Measurements from ENCODE around the gene EBLN1. TPM values are rescaled to one million over a fixed set of nuclear protein-coding genes. Genes with fewer than 3 reads are reported as not detected.
A peak's percentile ranks its signal among the peaks of the same experiment; 100 is the strongest.

The EBLN1 gene
- total and polyA plus RNA-seq, 2 experiments from 2014 or later: not detected

- H3K79me2 ChIP-seq: no peaks in the 10 kb centered on the region
- H3K27ac ChIP-seq: peak overlapping the region; percentile 59
- H3K4me2 ChIP-seq: no peak overlapping the region
- H3K27me3 ChIP-seq: peaks cover 23% of the 10 kb centered on the region
- no peaks in the 10 kb centered on the region for H4K20me1 ChIP-seq (ENCODE audit: insufficient read depth, poor library complexity, severe bottlenecking)
- TF ChIP-seq CTCF (IDR thresholded peaks at IDR 0.05; ENCODE audit: poor library complexity) (no peak), EZH2 (IDR thresholded peaks at IDR 0.05; ENCODE audit: borderline replicate concordance) (no peak)
- H3K9me3 ChIP-seq (ENCODE audit: low read depth): no peaks in the 10 kb centered on the region
- H3K9me2 ChIP-seq (replicated peaks; ENCODE audit: insufficient read depth): no peaks in the 10 kb centered on the region
- H2AFZ ChIP-seq: no peak overlapping the region
- no peaks in the 10 kb centered on the region for H3K4me1 ChIP-seq (ENCODE audit: insufficient read depth)
- H3K4me3 ChIP-seq: no peak overlapping the region
- no peak for DNase-seq (ENCODE audit: low spot score)
- H3K36me3 ChIP-seq (replicated peaks; ENCODE audit: insufficient read depth, low read depth): no peaks in the 10 kb centered on the region
- WGBS (ENCODE audit: low lambda C conversion rate, missing lambda C conversion rate): 59% methylated on average over 2 of the region's 2 CpGs
Measured at GRCh38 chr10:22247636-22248035, 29.8 kb upstream of the EBLN1 start.

GRCh38 chr10:22246680-22247391 lies 29.0 kb upstream of the EBLN1 start:
- Histone ChIP-seq H2AFZ (no peak overlapping the region), H3K36me3 (replicated peaks; ENCODE audit: insufficient read depth, low read depth) (no peaks in the 10 kb centered on the region), H3K4me3 (no peak overlapping the region), H3K4me2 (no peak overlapping the region), H4K20me1 (ENCODE audit: insufficient read depth, poor library complexity, severe bottlenecking) (no peaks in the 10 kb centered on the region), H3K27ac (peak overlapping the region; percentile 59), H3K4me1 (ENCODE audit: insufficient read depth) (no peaks in the 10 kb centered on the region), H3K27me3 (peaks cover 15% of the 10 kb centered on the region), H3K9me3 (ENCODE audit: low read depth) (no peaks in the 10 kb centered on the region), H3K79me2 (no peaks in the 10 kb centered on the region), H3K9me2 (replicated peaks; ENCODE audit: insufficient read depth) (no peaks in the 10 kb centered on the region)
- DNase-seq (ENCODE audit: low spot score): peak; percentile 35
- TF ChIP-seq CTCF (IDR thresholded peaks at IDR 0.05; ENCODE audit: poor library complexity) (no peak), EZH2phosphoT487 (IDR thresholded peaks at IDR 0.05; ENCODE audit: low read depth, severe bottlenecking, unreplicated experiment) (no peak), EZH2 (IDR thresholded peaks at IDR 0.05; ENCODE audit: borderline replicate concordance) (no peak)
- 69% methylated on average over 3 of the region's 3 CpGs for WGBS (ENCODE audit: low lambda C conversion rate, missing lambda C conversion rate)

- 57% methylated on average over 2 of the region's 2 CpGs for WGBS (ENCODE audit: low lambda C conversion rate, missing lambda C conversion rate)
- Histone ChIP-seq H3K4me2 (no peak overlapping the region), H3K27me3 (peaks cover 4% of the 10 kb centered on the region)
Measured at GRCh38 chr10:22245567-22245966, 27.8 kb upstream of the EBLN1 start.

More at GRCh38 chr10:22245567-22245966, 27.8 kb upstream of the EBLN1 start:
- Histone ChIP-seq H3K9me3 (ENCODE audit: low read depth) (no peaks in the 10 kb centered on the region), H3K4me3 (no peak overlapping the region), H2AFZ (no peak overlapping the region), H3K4me1 (ENCODE audit: insufficient read depth) (no peaks in the 10 kb centered on the region), H3K36me3 (replicated peaks; ENCODE audit: insufficient read depth, low read depth) (no peaks in the 10 kb centered on the region), H4K20me1 (ENCODE audit: insufficient read depth, poor library complexity, severe bottlenecking) (no peaks in the 10 kb centered on the region), H3K9me2 (replicated peaks; ENCODE audit: insufficient read depth) (no peaks in the 10 kb centered on the region), H3K27ac (no peak overlapping the region), H3K79me2 (no peaks in the 10 kb centered on the region)
- TF ChIP-seq EZH2 (IDR thresholded peaks at IDR 0.05; ENCODE audit: borderline replicate concordance) (no peak), EZH2phosphoT487 (IDR thresholded peaks at IDR 0.05; ENCODE audit: low read depth, severe bottlenecking, unreplicated experiment) (no peak), CTCF (IDR thresholded peaks at IDR 0.05; ENCODE audit: poor library complexity) (no peak)
- no peak for DNase-seq (ENCODE audit: low spot score)
